Transverse colon (tissue), 3 donors: ENCODE data around the gene EIF5A.
A peak's percentile ranks its signal among the peaks of the same experiment; 100 is the strongest.

Experiments
- CTCF ChIP-seq, 5 experiments: fragments of 200-600 bp in 3 of 5; fragments of 450-650 bp in 2 of 5; sonication (generic) in 3 of 5; IDR thresholded peaks; 1 replicate in 2 of 5; 2 replicates in 3 of 5; pipeline ENCODE4 v1.5.1; 2016 to 2017; ENCODE audit warnings: antibody characterized with exemption in 5 of 5, inconsistent platforms in 3 of 5, mild to moderate bottlenecking in 2 of 5, moderate library complexity in 1 of 5
- POLR2A ChIP-seq: fragments of 450-650 bp; IDR thresholded peaks from one replicate; pipeline ENCODE4 v1.6.1; 2016; ENCODE audit warnings: antibody characterized with exemption, mild to moderate bottlenecking, moderate library complexity

- TF ChIP-seq CTCF (IDR thresholded peaks at IDR 0.05): peak; percentile 78 to 91 (median 87)
- TF ChIP-seq POLR2A: no peak
These were observed 16.5 kb downstream of the EIF5A start for GRCh38 chr17:7323731-7324437.
